GM21360 (cell line): Measurements from ENCODE around the gene TRIP13.

ENCODE experiments used
- ATAC-seq: cut with Tn5 transposase; IDR thresholded peaks from one replicate; pipeline ENCODE4 v1.9.1; 2021; ENCODE audit warnings: mild to moderate bottlenecking, moderate library complexity; ENCODE audit not compliant: unreplicated experiment

The TRIP13 gene

DNA sequence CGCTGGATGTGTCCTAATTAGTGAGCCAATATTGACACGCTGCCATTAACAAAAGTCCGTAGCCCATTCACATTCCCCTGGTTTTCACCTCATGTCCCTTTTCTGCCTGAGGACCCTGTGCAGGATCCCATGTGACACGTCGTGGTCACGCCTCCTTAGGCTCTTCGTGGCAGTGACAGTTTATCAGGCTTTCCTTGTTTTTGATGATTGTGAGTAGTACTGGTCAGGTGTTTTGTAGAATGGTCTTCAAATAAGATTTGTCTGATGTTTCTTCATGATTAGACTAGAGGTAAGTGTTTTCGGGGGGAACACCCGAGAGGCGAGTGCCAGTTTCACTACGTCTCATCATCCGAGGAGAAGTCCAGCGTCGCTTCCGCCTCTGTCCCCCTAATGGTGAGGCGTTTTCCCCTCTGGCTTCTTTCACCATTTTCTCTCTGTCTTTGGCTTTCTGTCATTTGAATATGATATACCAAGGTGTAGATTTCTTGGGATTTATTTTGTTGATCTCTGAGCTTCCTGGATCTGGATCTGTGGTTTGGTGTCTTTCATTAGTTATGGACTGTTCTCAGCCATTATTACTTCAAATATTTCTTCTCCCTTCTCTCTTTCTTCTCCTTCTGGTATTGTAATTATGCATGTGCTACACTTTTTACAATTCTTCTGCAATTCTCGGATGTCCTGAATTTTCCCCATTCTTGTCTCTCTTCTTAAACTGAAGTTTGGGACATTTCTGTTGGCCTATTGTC, 57.3 kb downstream of the TRIP13 start:
- no peak for ATAC-seq

DNA sequence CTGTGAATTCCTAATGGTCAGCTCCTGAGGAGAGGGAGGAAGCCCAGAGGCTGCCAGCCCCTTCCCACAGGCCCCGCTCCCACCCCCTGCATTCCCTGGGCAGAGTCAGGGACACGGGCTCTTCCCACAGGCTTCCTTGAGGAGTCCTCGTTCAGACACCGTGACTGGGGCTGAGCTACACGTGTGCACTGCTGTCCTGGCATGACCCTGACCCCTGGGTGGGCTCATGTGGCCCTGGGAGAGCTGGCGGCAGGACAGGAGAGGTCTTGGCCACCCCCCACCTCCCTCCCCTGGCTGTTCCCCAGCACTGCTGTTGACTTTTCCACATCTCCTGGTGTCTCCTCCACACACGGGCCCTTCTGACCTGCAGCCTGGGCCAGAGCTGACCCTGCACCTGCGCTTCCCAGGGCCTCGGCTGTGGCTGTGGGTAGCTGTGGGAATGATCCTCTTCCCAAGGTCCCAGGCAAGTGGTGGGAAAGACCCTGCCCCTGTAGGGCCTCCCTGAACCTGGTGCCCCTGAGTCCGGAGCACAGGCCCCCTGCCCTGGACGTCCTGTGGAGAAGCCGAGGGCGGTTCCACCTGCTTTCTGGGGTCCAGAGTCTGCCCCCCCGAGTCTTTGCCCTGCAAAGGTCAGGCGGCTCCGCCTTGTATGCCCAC, 59.4 kb downstream of the TRIP13 start:
- ATAC-seq = no peak

DNA sequence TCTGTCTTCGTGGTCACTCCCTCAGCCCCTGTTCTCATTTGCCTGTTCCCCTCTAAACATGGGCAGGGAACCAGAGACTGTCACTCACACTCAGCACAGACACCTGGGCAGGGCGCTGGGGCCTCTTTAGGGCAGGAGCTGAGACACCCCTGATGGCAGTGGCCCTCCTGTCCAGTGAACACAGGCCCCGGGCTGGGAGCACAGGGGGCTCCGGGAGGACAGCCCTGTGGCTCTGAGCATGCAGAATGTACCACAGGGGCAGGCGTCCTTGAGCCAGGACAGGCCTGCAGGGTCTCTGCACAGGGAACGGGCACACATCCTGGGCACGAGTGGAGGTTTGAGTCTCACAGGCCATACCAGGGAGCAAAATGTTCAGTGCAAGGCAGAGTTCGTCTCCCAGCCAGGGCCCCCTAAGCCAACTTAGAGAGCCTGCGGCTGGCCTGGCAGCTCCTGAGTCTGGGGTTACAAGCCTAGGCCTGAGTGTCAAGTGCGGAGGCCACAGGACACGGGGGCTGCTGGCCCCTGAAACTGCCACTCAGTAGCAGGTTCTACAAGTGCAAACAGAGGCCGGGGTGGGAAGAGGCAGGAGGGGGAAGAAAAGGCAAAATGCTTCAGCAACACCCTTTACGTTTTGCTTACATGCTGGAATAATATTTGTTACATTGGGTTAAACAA, 60.0 kb downstream of the TRIP13 start:
- ATAC-seq = no peak

- ATAC-seq = no peak
Observed at GRCh38 chr5:953535-954449, 61.1 kb downstream of the TRIP13 start.

DNA sequence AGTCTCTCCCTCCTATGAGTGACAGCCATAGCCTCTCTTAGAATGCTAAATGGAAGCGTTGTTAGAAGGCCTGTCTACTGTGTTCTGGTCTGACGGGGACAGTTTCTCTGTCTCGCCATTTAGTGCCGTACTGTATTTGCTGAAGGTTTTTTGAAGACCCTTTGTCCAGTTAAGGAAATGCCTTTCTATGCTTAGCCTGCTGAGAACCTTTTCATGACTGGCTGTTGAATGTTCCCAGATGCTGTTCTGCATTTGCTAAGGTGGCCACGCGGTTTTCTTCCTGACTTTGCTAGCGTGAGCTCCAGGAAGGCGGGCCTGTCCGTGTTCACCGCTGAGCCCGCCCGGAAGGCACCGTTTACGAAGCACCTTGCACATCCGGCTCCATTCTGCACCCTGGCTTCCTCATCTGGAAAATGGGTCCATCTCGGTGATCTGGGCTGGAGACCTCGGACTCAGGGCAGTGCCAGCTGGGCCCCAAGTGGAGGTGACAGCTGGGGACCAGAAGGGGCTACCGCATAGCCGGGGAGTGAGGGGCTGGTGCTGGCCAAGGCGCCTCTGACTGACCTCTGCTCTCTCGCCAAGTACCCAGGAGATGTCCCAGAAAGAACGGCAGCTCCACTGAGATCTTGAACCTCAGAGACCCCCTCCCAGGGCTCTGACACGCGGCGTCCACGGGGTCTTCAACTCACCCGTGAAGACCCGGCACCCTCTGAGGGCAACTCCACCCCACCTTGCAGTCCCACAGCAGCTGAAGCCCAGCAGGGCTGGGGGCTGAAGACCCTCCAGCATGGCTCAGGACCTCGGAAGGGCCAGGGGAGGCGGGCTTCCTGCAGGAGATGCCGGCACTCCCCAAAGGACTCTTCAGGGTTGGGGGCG, 63.4 kb downstream of the TRIP13 start:
- no peak for ATAC-seq

- ATAC-seq = peak; percentile 49
Observed at GRCh38 chr5:956941-957747, 64.5 kb downstream of the TRIP13 start.

- ATAC-seq = no peak
Observed at GRCh38 chr5:957748-958485, 65.2 kb downstream of the TRIP13 start.

DNA sequence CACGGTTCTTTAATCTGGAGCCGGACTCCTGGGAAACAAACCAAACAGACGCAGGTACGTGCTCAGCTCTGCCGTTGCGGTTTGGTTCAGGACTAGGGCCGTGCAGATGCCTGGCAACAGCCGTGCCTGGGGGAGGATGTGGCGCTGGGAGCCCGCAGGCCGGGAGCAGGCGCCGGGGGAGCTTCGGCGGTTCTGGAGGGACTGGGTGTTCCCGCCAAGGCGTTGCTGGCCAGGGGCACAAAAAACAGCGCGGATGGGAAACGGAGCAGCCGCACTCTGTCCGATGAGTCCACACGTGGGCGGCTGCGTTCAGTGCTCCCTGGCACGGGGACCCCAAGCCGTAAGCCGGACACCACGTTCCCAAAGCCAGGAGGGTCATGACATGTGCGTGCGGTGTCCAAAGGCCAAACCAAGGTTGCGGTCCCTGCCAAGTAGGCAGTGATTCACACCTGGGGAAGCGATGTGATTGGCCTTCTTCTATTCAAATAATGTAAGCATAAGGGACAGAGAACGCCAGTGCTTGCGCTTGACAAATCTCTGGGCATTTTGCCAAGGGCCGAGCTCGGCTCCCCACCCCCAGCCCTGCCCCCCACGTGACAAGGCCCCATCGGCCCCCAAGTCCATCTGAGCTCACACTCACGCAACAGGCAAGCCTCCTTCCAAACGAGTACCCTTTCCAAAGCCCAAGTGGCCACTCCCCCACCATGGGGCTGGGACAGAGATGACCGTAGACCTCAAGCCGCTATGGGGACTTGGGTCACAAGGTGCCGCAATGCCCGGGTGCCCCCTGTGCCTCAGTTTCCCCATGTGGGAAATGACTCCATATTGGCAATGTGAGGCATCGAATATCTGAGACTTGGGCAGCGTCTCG, 66.3 kb downstream of the TRIP13 start:
- no peak for ATAC-seq

- no peak for ATAC-seq
Observed at GRCh38 chr5:959581-960531, 67.2 kb downstream of the TRIP13 start.

GRCh38 chr5:960551-960950, 67.9 kb downstream of the TRIP13 start:
- ATAC-seq = no peak

DNA sequence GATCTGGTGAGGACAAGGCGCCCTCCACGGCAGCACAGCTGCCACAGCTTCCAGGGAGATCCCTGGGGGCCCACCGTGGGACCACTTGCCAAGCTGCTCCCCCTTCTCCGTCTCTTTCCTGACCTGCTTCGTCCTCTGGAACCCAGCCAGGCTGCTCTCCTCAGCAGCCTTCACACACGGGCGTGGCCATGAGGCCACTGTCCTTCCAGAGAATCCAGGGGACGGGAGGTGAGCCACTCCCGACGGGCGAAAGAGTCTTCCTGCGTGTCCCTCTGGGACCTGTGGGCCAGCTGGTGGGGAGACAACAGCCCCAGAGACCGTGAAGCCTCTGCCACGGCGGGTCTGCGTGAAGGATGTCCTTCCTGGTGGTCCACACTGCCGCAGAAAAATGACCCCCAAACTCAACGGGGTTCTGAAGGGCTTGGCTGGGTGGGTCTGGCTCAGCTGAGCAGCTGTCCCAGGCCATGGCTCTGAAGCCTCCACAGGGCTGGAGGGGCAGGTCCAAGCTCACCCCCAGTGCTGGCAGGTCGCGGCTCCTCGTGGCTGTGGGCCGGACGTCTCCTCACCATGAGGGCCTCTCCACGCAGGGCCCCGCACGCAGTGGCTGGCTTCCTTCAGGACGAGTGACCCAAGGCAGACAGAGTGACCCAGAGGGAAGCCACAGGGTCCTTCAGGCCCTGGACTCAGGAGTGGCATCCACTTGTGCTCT, 68.5 kb downstream of the TRIP13 start:
- ATAC-seq = no peak

GRCh38 chr5:961711-962240, 69.1 kb downstream of the TRIP13 start:
- ATAC-seq = no peak

DNA sequence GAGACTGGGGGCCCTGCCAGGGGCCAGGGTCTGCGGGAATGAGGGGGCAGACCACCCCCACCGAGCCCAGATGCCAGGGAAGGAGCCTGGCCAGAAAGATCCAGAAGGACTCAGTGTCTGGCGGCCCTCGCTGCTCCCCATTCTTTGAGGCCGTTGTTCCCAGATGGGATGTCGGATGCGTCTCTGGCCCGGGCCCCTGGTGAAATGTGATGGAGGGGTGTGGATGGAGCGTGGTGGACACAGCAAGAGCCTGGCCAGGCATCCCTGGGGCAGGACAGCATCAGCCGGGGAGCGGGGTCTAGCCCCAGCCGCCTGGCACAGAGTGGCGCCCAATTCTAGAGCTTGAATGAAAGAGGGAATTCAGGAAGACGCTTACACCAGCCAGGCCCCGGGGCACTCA, 69.7 kb downstream of the TRIP13 start:
- ATAC-seq = no peak

GRCh38 chr5:962801-963200, 70.1 kb downstream of the TRIP13 start:
- ATAC-seq = no peak

- no peak for ATAC-seq
Observed at GRCh38 chr5:963310-963672, 70.6 kb downstream of the TRIP13 start.
